Tibial nerve (tissue), 4 donors: ENCODE results near the gene CFAP53. TPM values are rescaled to one million over a fixed set of nuclear protein-coding genes. Genes with fewer than 3 reads are reported as not detected.
"Not testable (repeated sequence)": the region's sequence is repeated elsewhere in the genome, so short reads cannot be mapped to it uniquely, and the experiment has no call there.

Experiments
- DNase-seq, 2 donors: peaks; one replicate each; pipeline ENCODE4 v3.0.0-alpha.2; 2019; ENCODE audit warnings: low spot score in 2 of 2
- H3K27ac ChIP-seq, 4 donors: fragments of 200-600 bp; sonication (generic) in 3 of 4; one replicate each; pipeline ENCODE4 v1.5.1; 2017 to 2019; ENCODE audit warnings: mild to moderate bottlenecking in 1 of 4
- H3K27me3 ChIP-seq, 2 donors: fragments of 200-600 bp; sonication (generic) in 1 of 2; one replicate each; pipeline versions ENCODE4 v1.5.1 to v1.6.0; 2017 to 2019
- H3K36me3 ChIP-seq, 3 donors: fragments of 200-600 bp; sonication (generic); one replicate each; pipeline ENCODE4 v1.5.1; 2018 to 2019
- H3K4me1 ChIP-seq, 4 donors: fragments of 200-600 bp; sonication (generic) in 3 of 4; one replicate each; pipeline ENCODE4 v1.5.1; 2017 to 2019
- H3K4me3 ChIP-seq, 4 donors: fragments of 200-600 bp; sonication (generic) in 3 of 4; one replicate each; pipeline ENCODE4 v1.5.1; 2017 to 2019; ENCODE audit warnings: mild to moderate bottlenecking in 1 of 4, moderate library complexity in 1 of 4
- H3K9me3 ChIP-seq, 4 donors: fragments of 200-600 bp; sonication (generic) in 3 of 4; one replicate each; pipeline ENCODE4 v1.5.1; 2017 to 2019
- CTCF ChIP-seq, 5 experiments: fragments of 200-600 bp in 3 of 5; fragments of 450-650 bp in 2 of 5; sonication (generic) in 3 of 5; IDR thresholded peaks; one replicate each; pipeline ENCODE4 v1.5.1; 2016 to 2019; ENCODE audit warnings: antibody characterized with exemption in 5 of 5, mild to moderate bottlenecking in 3 of 5, moderate library complexity in 2 of 5
- EP300 ChIP-seq, 2 donors: sonication (generic); formaldehyde crosslinking; IDR thresholded peaks; one replicate each; pipeline ENCODE4 v1.6.1; 2017; ENCODE audit warnings: antibody characterized with exemption in 2 of 2, mild to moderate bottlenecking in 1 of 2
- POLR2A ChIP-seq, 2 donors: fragments of 450-650 bp; IDR thresholded peaks; one replicate each; pipeline ENCODE4 v1.6.1; 2017; ENCODE audit warnings: antibody characterized with exemption in 2 of 2, mild to moderate bottlenecking in 2 of 2, moderate library complexity in 2 of 2
- WGBS, 2 donors: methylation state at CpG; one replicate each; pipeline ENCODE4 v1.1.5; 2018; 5-methylcytosine and 5-hydroxymethylcytosine counted together
- total RNA-seq, 4 donors: library from RNA; depleted of rRNA; stranded (reverse); fragments of >200 nt; gene quantifications; one replicate each; pipeline ENCODE4 v1.1.0, GENCODE V29; 2016

Gene CFAP53
- total RNA-seq, 4 donors from 2014 or later, result 1.5 to 1.7 (median 1.6) TPM

GRCh38 chr18:50249576-50249975 is 16.7 kb downstream of the CFAP53 start:
- DNase-seq, result no peak
- TF ChIP-seq EP300 (IDR thresholded peaks at IDR 0.05) (no peak), POLR2A (IDR thresholded peaks at IDR 0.05) (no peak), CTCF (IDR thresholded peaks at IDR 0.05) (no peak)
- H3K36me3 ChIP-seq, result no peaks in the 10 kb centered on the region

GRCh38 chr18:50247561-50247960 is 18.7 kb downstream of the CFAP53 start:
- Histone ChIP-seq H3K27me3 (no peaks in the 10 kb centered on the region), H3K27ac (no peak overlapping the region), H3K9me3 (no peaks in the 10 kb centered on the region), H3K36me3 (no peaks in the 10 kb centered on the region), H3K4me1 (no peaks in the 10 kb centered on the region), H3K4me3 (no peak overlapping the region)
- TF ChIP-seq CTCF (IDR thresholded peaks at IDR 0.05), result no peak
- TF ChIP-seq POLR2A (IDR thresholded peaks at IDR 0.05), result no peak
- TF ChIP-seq EP300 (IDR thresholded peaks at IDR 0.05), result no peak
- no peak for DNase-seq

More at GRCh38 chr18:50249576-50249975, 16.7 kb downstream of the CFAP53 start:
- H3K27me3 ChIP-seq, result no peaks in the 10 kb centered on the region
- no peaks in the 10 kb centered on the region for H3K9me3 ChIP-seq
- no peak overlapping the region for H3K27ac ChIP-seq
- H3K4me1 ChIP-seq, result no peaks in the 10 kb centered on the region
- no peak overlapping the region for H3K4me3 ChIP-seq

DNA sequence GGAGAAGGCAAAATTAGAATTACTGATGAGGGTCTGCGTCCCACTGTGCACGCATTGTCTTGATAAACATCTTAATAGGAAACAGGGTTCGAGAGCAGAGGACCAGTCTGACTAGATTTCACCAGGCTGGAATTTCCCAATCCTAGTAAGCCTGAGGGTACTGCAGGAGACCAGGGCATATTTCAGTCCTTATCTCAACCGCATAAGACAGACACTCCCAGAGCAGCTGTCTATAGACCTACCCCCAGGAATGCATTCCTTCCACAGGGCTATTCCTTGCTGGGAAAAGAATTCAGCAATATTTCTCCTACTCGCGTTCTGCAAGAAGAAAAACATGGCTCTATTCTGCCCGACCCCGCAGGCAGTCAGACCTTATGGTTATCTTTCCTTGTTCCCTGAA is 24.5 kb downstream of the CFAP53 start:
- not testable (repeated sequence) for H3K27ac ChIP-seq, H3K4me3 ChIP-seq, H3K36me3 ChIP-seq, DNase-seq, H3K4me1 ChIP-seq, H3K27me3 ChIP-seq
- H3K9me3 ChIP-seq, result peaks cover 0 to 17% (median 0%) of the 10 kb centered on the region in 4 donors
- 75 to 81% methylated on average over 8 of the region's 8 CpGs for WGBS, 2 donors

GRCh38 chr18:50240080-50240563 is 26.2 kb downstream of the CFAP53 start:
- Histone ChIP-seq H3K27ac (no peak overlapping the region), H3K9me3 (peaks cover 0 to 17% (median 0%) of the 10 kb centered on the region in 4 donors), H3K4me1 (no peaks in the 10 kb centered on the region), H3K27me3 (no peaks in the 10 kb centered on the region), H3K4me3 (no peak overlapping the region), H3K36me3 (peaks cover 0 to 6% (median 0%) of the 10 kb centered on the region in 3 donors)
- WGBS, 2 donors, result 86 to 89% methylated on average over 3 of the region's 3 CpGs
- TF ChIP-seq CTCF (IDR thresholded peaks at IDR 0.05), result no peak
- no peak for TF ChIP-seq POLR2A (IDR thresholded peaks at IDR 0.05)
- TF ChIP-seq EP300 (IDR thresholded peaks at IDR 0.05), result no peak
- no peak for DNase-seq

DNA sequence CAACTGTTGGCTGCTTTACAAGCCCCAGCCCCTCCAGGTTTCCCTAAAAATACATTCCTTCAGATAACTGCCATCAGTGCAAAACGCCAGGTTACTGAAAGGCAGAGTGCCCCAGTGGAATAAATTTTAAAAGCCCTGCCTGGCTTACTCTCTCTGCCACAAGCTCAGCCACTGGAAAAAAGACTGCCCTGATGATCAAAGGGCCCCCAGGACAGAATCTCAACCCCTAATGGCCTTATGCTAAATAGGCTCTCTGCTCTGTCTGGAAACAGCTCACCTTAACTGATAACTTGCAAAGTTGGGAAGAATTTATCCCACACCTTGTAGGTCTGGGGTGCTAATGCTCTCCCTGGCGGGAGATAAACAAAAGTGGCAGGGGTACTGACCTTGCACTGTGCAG is 33.9 kb downstream of the CFAP53 start:
- WGBS, 2 donors, result 40 to 41% methylated on average over 2 of the region's 2 CpGs
- H3K27ac ChIP-seq, result no peak overlapping the region
- TF ChIP-seq EP300 (IDR thresholded peaks at IDR 0.05) (no peak), CTCF (IDR thresholded peaks at IDR 0.05) (no peak), POLR2A (IDR thresholded peaks at IDR 0.05) (no peak)
- no peaks in the 10 kb centered on the region for H3K9me3 ChIP-seq
- DNase-seq, result no peak
- no peaks in the 10 kb centered on the region for H3K4me1 ChIP-seq
- peaks cover 0 to 8% (median 0%) of the 10 kb centered on the region in 3 donors for H3K36me3 ChIP-seq
- H3K4me3 ChIP-seq, result no peak overlapping the region
- no peaks in the 10 kb centered on the region for H3K27me3 ChIP-seq

- Histone ChIP-seq H3K36me3 (peaks cover 0 to 8% (median 0%) of the 10 kb centered on the region in 3 donors), H3K4me1 (no peaks in the 10 kb centered on the region), H3K4me3 (no peak overlapping the region), H3K27ac (no peak overlapping the region), H3K27me3 (no peaks in the 10 kb centered on the region), H3K9me3 (no peaks in the 10 kb centered on the region)
- DNase-seq, result no peak
- WGBS, 2 donors, result 72 to 80% methylated on average over 4 of the region's 4 CpGs
- TF ChIP-seq POLR2A (IDR thresholded peaks at IDR 0.05) (no peak), EP300 (IDR thresholded peaks at IDR 0.05) (no peak), CTCF (IDR thresholded peaks at IDR 0.05) (no peak)
Observed at GRCh38 chr18:50231621-50232020, 34.7 kb downstream of the CFAP53 start.

DNA sequence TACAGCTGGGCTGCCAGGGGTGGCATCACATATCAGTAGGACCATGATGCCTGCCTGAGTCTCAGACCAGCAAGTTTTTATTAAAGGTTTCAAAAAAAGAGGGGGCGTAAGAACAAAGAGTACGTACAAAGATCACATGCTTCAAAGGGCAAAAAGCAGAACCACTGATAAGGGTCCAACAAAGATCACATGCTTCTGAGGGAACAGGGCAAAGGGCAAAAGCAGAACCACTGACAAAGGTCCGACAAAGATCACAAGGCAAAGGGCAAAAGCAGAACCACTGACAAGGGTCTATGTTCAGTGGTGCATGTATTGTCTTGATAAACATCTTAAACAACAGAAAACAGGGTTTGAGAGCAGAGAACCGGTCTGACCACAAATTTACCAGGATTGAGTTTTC is 46.0 kb downstream of the CFAP53 start:
- not testable (repeated sequence) for H3K27ac ChIP-seq, H3K27me3 ChIP-seq, DNase-seq, H3K4me3 ChIP-seq, H3K4me1 ChIP-seq, H3K36me3 ChIP-seq
- peaks cover 0 to 30% (median 0%) of the 10 kb centered on the region in 4 donors for H3K9me3 ChIP-seq
- 70 to 85% methylated on average over 4 of the region's 4 CpGs for WGBS, 2 donors
